NCI-H345 treated with DMSO at 0.1 percent for 48 hours (cell line): ENCODE data around the gene CHTF18.
"Not testable (repeated sequence)": the region's sequence is repeated elsewhere in the genome, so short reads cannot be mapped to it uniquely, and the experiment has no call there.

Experiments
- DNase-seq: peaks from one replicate; lab custom pipeline; 2025; ENCODE audit not compliant: unreplicated experiment; lab: John Stamatoyannopoulos, UW

CHTF18 gene

GRCh38 chr16:788399-789126, at the start of gene CHTF18:
CHTF18 (plus strand) TSS chr16:788620; CDS start chr16:788685, 65 bp downstream.
- DNase-seq: peak; percentile 81

- no peak for DNase-seq
Observed at GRCh38 chr16:739560-740458, 48.6 kb upstream of the CHTF18 start.

DNA sequence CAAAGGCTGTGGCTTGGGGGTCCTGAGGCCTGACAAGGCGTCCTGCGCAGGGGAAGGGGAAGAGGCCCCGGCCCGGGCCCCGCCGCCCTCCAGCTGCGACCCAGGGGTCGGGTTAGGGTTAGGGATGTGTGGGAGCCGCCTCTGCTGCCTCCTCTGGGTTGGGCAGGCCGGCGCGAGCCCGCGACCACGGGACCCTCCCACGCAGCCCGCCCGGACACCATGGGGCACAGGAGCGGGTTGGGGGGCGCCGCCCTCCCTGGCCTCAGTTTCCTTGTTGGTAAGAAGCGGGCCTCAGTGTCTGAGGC, 48.0 kb upstream of the CHTF18 start:
- no peak for DNase-seq

DNA sequence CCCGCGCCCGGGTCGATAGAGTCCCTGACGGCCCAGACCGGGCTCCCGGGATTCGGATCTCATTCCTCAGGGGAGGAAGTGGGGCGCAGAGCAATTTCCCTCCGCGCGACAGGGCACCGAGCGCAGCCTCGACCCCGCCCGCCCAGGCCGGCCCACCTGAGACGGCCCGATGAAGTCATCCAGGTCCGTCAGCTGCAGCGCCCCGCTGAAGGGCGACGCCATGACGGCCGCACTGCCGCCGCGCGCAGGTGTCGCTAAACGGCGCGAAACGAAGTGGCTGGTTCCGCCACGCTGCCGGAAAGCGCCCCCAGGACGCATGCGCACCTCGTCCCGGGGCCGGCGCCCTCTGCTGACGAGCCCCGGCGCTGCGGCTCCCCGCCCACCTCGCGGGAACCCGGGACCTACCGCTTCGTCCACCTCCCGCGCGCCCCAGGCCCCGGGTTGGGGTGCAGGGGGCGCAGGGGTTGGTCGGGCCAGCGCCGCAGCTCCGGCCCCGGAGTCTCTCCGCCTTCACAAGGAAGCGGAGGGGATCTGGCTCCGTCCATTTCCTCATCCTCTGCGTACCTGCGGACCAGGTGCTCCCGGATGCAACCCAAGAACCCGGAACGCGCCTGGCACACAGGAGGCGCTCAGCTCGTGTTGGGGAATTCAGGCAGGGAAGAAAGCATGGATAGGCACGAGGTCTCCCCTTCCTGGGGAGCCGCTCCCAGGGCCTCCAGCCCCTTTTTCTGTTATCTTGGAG, 47.5 kb upstream of the CHTF18 start, which contains the start of gene CIAO3:
Gene CIAO3, minus strand, starts transcription at position 234 of the 742 bp plus-strand sequence. Its CDS starts 12 bp downstream, at position 222.
- DNase-seq: peak; percentile 75

- DNase-seq: no peak
Observed at GRCh38 chr16:741986-742629, 46.3 kb upstream of the CHTF18 start.

- not testable (repeated sequence) for DNase-seq
Observed at GRCh38 chr16:742894-743293, 45.5 kb upstream of the CHTF18 start.

DNA sequence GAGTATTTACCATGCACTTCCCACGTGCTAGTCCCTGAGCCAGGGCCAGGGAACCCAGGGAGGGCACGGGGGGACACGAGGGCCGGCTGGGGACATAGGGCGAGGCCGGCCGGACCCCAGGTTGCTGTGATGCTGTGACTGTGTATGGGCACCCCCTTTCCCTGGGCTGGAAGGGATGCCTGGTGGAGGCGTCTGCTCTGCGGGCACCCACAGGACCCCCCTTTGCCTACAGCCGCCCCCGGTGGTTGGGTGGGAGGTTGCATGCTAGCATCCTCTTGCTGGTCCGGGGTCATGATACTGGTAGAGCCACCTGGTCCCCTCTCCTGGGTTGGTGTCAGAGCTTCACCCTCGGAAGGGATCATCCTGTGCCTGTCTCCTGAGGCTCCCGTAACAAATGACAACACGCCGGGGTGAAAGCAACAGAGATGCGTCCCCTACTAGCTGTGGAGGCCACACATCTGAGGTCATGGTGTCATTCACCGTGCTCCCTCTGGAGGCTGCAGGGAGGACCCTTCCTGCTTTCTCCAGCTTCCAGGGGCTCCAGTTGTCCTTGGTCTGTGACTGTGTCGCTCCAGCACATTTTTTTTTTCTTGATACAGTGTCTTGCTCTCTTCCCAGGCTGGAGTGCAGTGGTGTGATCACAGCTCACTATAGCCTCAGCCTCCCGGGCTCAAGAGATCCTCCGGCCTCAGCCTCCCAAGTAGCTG, 44.5 kb upstream of the CHTF18 start:
- DNase-seq: no peak

- DNase-seq: no peak
Observed at GRCh38 chr16:745739-746138, 42.7 kb upstream of the CHTF18 start.

GRCh38 chr16:746637-747036, 41.8 kb upstream of the CHTF18 start:
- no peak for DNase-seq

- DNase-seq: no peak
Observed at GRCh38 chr16:747978-748746, 40.3 kb upstream of the CHTF18 start.

DNA sequence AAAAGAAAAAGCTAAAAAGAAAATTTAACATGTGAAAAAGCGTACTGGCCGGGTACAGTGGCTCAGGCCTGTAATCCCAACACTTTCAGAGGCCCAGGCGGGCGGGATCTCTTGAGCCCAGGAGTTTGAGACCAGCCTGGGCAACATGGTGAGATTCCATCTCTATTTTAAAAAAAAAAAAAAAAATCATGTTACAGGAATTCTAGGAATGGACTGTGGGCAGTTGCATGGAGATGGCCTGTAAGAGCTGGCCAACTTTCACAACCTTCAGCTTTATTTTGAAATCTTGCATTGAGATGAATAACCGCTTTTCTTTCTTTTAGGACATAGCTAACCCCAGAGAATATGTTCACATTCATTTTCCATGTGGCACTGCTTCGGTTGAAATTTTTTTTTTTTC, 39.4 kb upstream of the CHTF18 start:
- DNase-seq: no peak

DNA sequence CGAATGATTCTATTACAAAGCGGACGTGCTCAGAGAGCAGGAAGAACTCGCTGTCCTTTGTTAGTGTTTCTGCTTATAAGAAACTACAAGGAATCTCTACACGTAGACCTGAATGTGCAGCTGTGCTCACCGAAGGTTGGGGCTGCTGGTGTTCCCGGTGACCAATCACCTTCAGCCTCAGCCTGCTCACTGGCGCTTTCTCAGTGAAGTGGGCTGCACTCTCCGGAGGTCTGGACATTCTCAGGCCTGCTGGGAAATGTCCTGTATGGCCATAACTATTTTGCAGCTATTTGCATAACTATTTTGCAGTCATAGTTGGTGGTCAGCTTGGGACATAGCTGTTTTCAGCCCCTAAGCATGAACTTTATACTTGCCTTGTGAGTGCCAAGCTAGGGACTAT, 37.9 kb upstream of the CHTF18 start:
- DNase-seq: no peak

DNA sequence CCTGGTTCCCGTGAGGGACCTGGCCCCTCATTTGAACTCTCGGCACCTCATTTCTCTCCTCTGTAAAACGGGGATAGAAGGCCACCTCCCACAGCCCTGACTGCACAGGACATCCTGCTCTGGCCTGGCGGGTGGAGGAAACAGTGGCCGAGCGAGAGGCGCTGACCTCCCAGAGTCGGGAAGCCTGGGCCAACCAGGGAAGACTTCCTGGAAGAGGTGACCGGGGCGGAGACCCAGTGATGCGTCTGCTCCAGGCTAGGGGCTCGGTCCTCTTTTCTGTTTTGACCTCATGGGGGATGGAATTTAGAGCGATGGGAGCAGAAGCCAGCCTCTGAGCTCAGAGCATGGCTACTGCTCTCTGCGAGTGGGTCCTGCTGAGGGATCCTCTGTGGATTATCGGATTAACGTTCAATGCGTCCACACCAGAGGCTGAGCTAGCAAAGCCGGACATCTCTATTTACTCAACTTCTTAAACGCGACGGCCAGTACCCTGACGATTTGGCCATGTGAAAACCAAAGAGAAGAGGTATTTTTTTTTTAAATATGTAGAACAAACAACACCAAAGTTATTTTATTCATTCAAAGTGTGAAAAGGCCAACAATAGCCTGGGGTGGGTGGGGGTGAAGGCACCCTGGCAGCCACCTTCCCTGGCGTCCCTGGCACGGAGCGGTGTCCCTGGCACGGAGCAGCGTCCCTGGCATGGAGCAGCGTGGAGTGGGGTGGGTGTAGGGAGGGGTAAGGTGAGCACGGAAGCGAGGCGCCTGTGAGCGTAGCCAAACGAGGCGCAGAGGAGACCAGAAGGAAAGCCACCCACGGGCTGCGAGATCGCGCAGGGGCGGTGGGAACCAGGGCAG, 37.0 kb upstream of the CHTF18 start:
- no peak for DNase-seq

DNA sequence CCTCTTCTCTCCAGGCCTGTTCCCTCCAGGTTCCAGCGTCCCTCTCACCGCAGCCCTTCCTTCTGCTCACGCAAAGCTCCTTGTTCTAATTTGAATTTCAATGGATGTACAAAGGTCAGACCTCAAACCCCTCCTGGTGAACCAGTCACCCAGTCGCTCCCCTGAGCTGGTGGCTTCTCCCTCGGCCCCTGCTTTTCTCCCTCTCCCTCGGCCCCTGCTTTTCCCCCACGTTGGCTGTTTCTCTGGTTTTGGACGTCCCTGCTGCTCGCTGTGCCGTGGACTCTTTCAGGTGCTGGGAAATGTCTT, 36.5 kb upstream of the CHTF18 start:
- DNase-seq: no peak

GRCh38 chr16:754121-754607, 34.3 kb upstream of the CHTF18 start:
- DNase-seq: not testable (repeated sequence)

GRCh38 chr16:754656-755055, 33.8 kb upstream of the CHTF18 start:
- no peak for DNase-seq

GRCh38 chr16:756428-756827, 32.0 kb upstream of the CHTF18 start:
- no peak for DNase-seq

DNA sequence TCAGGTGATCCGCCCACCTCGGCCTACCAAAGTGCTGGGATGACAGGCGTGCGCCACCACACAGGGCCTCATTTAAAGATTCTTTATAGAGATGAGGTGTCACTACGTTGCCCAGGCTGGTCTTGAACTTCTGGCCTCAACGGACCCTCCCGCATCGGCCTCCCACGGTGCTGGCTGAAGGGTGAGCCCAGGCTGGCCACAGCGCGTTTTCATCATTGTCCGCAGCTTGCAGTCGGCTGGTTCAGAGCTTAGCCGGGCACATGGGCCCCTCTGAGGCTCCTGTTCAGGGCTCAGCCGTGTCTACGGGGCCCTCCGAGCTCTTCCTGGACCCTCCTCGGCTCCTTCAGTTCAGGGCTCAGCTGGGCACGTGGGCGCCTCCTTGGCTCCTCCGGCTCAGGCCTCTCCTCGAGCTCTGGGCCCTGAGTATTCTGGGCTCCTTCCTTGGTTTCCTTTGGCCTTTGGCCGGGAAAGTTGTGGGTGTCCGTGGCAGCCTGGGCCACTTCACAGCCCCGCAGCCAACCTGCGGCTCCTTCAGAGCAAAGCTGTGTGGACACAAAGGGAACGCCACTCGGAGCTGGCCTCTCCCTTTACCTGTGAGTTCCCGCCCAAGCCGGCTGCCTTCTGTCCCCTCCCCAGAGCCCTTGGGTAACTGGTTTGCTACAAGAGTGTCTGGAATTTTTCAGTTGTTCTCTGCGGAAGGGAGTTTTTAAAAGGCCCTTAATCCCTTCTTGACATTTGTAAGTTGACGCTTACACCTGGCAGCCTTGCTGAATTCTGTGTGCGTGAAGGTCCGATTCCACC, 29.1 kb upstream of the CHTF18 start:
- no peak for DNase-seq
